ENCODE results near the gene SLC35G3.

DNA sequence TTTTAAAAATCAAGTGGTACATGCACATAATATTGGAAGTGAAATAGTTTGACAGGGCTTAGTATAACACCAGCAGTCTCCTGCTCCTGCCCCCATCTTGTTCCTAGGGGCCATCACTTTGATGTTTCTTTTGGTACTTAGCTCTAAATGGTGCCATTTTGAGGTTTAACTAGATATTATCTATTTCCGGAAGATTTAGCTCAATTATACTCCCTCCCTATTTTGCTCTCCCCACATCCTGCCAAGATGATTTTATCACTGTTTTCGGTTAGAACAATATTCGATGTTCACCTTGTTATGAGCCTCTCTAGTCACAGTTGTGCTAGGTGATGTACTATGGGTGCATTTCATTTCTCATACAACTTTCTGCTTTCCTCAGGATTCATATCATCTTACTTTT lies 20.0 kb upstream of the SLC35G3 start:
- TF ChIP-seq, protein P1, sequence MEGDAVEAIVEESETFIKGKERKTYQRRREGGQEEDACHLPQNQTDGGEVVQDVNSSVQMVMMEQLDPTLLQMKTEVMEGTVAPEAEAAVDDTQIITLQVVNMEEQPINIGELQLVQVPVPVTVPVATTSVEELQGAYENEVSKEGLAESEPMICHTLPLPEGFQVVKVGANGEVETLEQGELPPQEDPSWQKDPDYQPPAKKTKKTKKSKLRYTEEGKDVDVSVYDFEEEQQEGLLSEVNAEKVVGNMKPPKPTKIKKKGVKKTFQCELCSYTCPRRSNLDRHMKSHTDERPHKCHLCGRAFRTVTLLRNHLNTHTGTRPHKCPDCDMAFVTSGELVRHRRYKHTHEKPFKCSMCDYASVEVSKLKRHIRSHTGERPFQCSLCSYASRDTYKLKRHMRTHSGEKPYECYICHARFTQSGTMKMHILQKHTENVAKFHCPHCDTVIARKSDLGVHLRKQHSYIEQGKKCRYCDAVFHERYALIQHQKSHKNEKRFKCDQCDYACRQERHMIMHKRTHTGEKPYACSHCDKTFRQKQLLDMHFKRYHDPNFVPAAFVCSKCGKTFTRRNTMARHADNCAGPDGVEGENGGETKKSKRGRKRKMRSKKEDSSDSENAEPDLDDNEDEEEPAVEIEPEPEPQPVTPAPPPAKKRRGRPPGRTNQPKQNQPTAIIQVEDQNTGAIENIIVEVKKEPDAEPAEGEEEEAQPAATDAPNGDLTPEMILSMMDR (IDR thresholded peaks at IDR 0.05) = no peak
- TF ChIP-seq FOSL2 (IDR thresholded peaks at IDR 0.05) (no peak), FOSL2 (CRISPR knock-in tag; IDR thresholded peaks at IDR 0.05) (no peak), KDM1A (IDR thresholded peaks at IDR 0.05; ENCODE audit: low read depth) (no peak), RNF2 (IDR thresholded peaks at IDR 0.05; ENCODE audit: borderline replicate concordance, low read depth) (no peak), ESRRA (IDR thresholded peaks at IDR 0.05; ENCODE audit: borderline replicate concordance, low read length) (no peak), SMC3 (IDR thresholded peaks at IDR 0.05) (no peak), HOXA7 (CRISPR knock-in tag; IDR thresholded peaks at IDR 0.05) (no peak), CHD4 (IDR thresholded peaks at IDR 0.05; ENCODE audit: borderline replicate concordance) (no peak), RAD21 (conservative IDR thresholded peaks at IDR 0.05 in 1 of 2, IDR thresholded peaks at IDR 0.05 in 1 of 2) (no peak), ZC3H11A (IDR thresholded peaks at IDR 0.05) (no peak), POLR2A (IDR thresholded peaks at IDR 0.05; ENCODE audit: low read length) (no peak)
- TF ChIP-seq, protein P2, sequence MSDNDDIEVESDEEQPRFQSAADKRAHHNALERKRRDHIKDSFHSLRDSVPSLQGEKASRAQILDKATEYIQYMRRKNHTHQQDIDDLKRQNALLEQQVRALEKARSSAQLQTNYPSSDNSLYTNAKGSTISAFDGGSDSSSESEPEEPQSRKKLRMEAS (IDR thresholded peaks at IDR 0.05) = no peak
